ENCODE data around the gene RNF2.

DNA sequence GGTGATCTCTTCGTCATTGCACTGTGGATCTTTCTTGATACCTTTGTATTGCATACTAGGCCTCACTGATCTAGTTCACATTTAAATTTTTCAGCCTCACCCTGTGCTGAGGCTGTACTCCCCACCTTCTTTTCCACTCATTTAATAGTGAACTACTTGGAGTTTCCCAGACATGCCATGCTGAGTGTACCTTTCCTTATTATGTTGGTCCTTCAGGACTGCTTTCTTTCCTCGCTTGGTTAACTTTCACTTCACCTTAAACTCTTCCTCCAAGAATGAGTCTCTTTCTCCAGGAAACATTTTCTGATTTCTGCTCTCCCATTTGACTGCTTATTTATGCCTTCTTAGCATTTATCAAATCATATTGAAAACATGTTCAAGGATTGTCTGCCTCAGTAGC is 20.8 kb downstream of the RNF2 start:
- TF ChIP-seq, protein P1, sequence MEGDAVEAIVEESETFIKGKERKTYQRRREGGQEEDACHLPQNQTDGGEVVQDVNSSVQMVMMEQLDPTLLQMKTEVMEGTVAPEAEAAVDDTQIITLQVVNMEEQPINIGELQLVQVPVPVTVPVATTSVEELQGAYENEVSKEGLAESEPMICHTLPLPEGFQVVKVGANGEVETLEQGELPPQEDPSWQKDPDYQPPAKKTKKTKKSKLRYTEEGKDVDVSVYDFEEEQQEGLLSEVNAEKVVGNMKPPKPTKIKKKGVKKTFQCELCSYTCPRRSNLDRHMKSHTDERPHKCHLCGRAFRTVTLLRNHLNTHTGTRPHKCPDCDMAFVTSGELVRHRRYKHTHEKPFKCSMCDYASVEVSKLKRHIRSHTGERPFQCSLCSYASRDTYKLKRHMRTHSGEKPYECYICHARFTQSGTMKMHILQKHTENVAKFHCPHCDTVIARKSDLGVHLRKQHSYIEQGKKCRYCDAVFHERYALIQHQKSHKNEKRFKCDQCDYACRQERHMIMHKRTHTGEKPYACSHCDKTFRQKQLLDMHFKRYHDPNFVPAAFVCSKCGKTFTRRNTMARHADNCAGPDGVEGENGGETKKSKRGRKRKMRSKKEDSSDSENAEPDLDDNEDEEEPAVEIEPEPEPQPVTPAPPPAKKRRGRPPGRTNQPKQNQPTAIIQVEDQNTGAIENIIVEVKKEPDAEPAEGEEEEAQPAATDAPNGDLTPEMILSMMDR (IDR thresholded peaks at IDR 0.05), result no peak
- no peak for TF ChIP-seq POLR2A (IDR thresholded peaks at IDR 0.05)
- TF ChIP-seq POLR2AphosphoS5 (IDR thresholded peaks at IDR 0.05; ENCODE audit: insufficient read depth in 1 of 2, low read depth in 1 of 2), result no peak
